HepG2 (cell line): ENCODE measurements around the gene TCF7L2. TPM values are rescaled to one million over a fixed set of nuclear protein-coding genes. Genes with fewer than 3 reads are reported as not detected.

ENCODE experiments used
- BRF2 ChIP-seq: sonication (generic); formaldehyde crosslinking; IDR thresholded peaks from 2 replicates; pipeline ENCODE4 v1.8.1; 2022; ENCODE audit warnings: mild to moderate bottlenecking, missing genetic modification reagents
- CAMTA2 ChIP-seq: sonication (generic); formaldehyde crosslinking; IDR thresholded peaks from 2 replicates; pipeline ENCODE4 v1.4.0; 2020; ENCODE audit warnings: mild to moderate bottlenecking, missing genetic modification reagents, borderline replicate concordance
- GLMP ChIP-seq: sonication (generic); formaldehyde crosslinking; IDR thresholded peaks from 2 replicates; pipeline ENCODE4 v1.9.0; 2021; ENCODE audit warnings: missing genetic modification reagents, mild to moderate bottlenecking, borderline replicate concordance
- GTF3A ChIP-seq: sonication (generic); formaldehyde crosslinking; conservative IDR thresholded peaks from 2 replicates; pipeline ENCODE4 v1.4.0; 2020; ENCODE audit warnings: mild to moderate bottlenecking, missing genetic modification reagents
- KMT2B ChIP-seq: IDR thresholded peaks from 2 replicates; pipeline ENCODE4 v1.6.1; 2016; ENCODE audit warnings: missing genetic modification reagents, missing compliant biosample characterization
- PREB ChIP-seq: sonication (generic); formaldehyde crosslinking; IDR thresholded peaks from 2 replicates; pipeline ENCODE4 v1.4.0; 2020; ENCODE audit warnings: missing genetic modification reagents
- SIX1 ChIP-seq: sonication (generic); formaldehyde crosslinking; IDR thresholded peaks from 2 replicates; pipeline ENCODE4 v1.4.0; 2020; ENCODE audit warnings: missing genetic modification reagents, borderline replicate concordance
- SMYD3 ChIP-seq: sonication (generic); formaldehyde crosslinking; IDR thresholded peaks from 2 replicates; pipeline ENCODE4 v1.8.1; 2023; ENCODE audit warnings: mild to moderate bottlenecking, missing genetic modification reagents
- STAG1 ChIP-seq: sonication (generic); formaldehyde crosslinking; IDR thresholded peaks from 2 replicates; pipeline ENCODE4 v1.4.0; 2020; ENCODE audit warnings: missing genetic modification reagents
- ZNF280D ChIP-seq: sonication (generic); formaldehyde crosslinking; IDR thresholded peaks from 2 replicates; pipeline ENCODE4 v1.5.1; 2020; ENCODE audit warnings: mild to moderate bottlenecking, missing genetic modification reagents
- ZNF329 ChIP-seq: sonication (generic); formaldehyde crosslinking; IDR thresholded peaks from 2 replicates; pipeline ENCODE4 v1.9.0; 2021; ENCODE audit warnings: low read depth, mild to moderate bottlenecking, missing genetic modification reagents
- ZNF382 ChIP-seq: sonication (generic); formaldehyde crosslinking; IDR thresholded peaks from 2 replicates; pipeline ENCODE4 v1.5.0; 2020; ENCODE audit warnings: missing genetic modification reagents, mild to moderate bottlenecking, borderline replicate concordance
- ZNF598 ChIP-seq: sonication (generic); formaldehyde crosslinking; IDR thresholded peaks from 2 replicates; pipeline ENCODE4 v1.5.1; 2020; ENCODE audit warnings: mild to moderate bottlenecking, missing genetic modification reagents, borderline replicate concordance
- ZNF644 ChIP-seq: IDR thresholded peaks from 2 replicates; pipeline ENCODE4 v1.6.1; 2016; ENCODE audit warnings: low read depth
- ZNF775 ChIP-seq: sonication (generic); formaldehyde crosslinking; IDR thresholded peaks from 2 replicates; pipeline ENCODE4 v1.4.0; 2020; ENCODE audit warnings: missing genetic modification reagents, mild to moderate bottlenecking, moderate library complexity, borderline replicate concordance
- ZNF781 ChIP-seq: sonication (generic); formaldehyde crosslinking; IDR thresholded peaks from 2 replicates; pipeline ENCODE4 v1.5.1; 2020; ENCODE audit warnings: borderline replicate concordance, mild to moderate bottlenecking, missing genetic modification reagents; ENCODE audit errors: not compliant biosample characterization
- ZZZ3 ChIP-seq: sonication (generic); formaldehyde crosslinking; IDR thresholded peaks from 2 replicates; pipeline ENCODE4 v1.4.0; 2020; ENCODE audit warnings: missing genetic modification reagents, mild to moderate bottlenecking, borderline replicate concordance
- polyA plus RNA-seq, 8 experiments: library from polyadenylated mRNA; depleted of rRNA in 3 of 8; stranded (reverse) in 7 of 8; unstranded in 1 of 8; fragments of >200 nt; fragmentation: Illumina TruSeq in 4 of 8; extraction: Trizol in 4 of 8; gene quantifications; 2 replicates each; pipeline versions ENCODE4 v1.2.1 to v1.2.3, GENCODE V29; 2011 to 2016; ENCODE audit warnings: low read depth in 4 of 8, missing spikeins in 1 of 8, mixed read lengths in 1 of 8; ENCODE audit not compliant: insufficient read depth in 1 of 8
- total RNA-seq, 5 experiments: library from RNA; depleted of rRNA; stranded (reverse); fragments of >200 nt; fragmentation: Illumina TruSeq; extraction: Trizol; gene quantifications; 2 replicates each; pipeline ENCODE4 v1.2.3, GENCODE V29; 2016; ENCODE audit warnings: low read depth in 1 of 5
- TF ChIP-seq, protein P1 (sequence below): sonication (generic); formaldehyde crosslinking; IDR thresholded peaks from 2 replicates; pipeline ENCODE4 v1.8.0; 2022; ENCODE audit warnings: mild to moderate bottlenecking, missing genetic modification reagents
- TF ChIP-seq, protein P2 (sequence below): sonication (generic); formaldehyde crosslinking; IDR thresholded peaks from 2 replicates; pipeline ENCODE4 v1.5.0; 2020; ENCODE audit warnings: missing genetic modification reagents, mild to moderate bottlenecking, borderline replicate concordance

Gene TCF7L2
- total and polyA plus RNA-seq, 2 of the 13 experiments (the other 11 are each of a cell fraction or from before 2014, with no cell fraction given), result 3.9 to 13.7 TPM

- TF ChIP-seq GLMP (CRISPR knock-in tag) (no peak), KMT2B (CRISPR knock-in tag) (no peak), GTF3A (no peak), ZNF644 (CRISPR knock-in tag) (peak; percentile 71), ZNF775 (CRISPR knock-in tag) (no peak), ZNF329 (CRISPR knock-in tag) (peak; percentile 93), BRF2 (CRISPR knock-in tag) (no peak), SIX1 (CRISPR knock-in tag) (no peak), PREB (CRISPR knock-in tag) (no peak), ZNF781 (CRISPR knock-in tag) (no peak), ZNF598 (CRISPR knock-in tag) (no peak), ZNF382 (CRISPR knock-in tag) (no peak), CAMTA2 (CRISPR knock-in tag) (no peak), ZZZ3 (CRISPR knock-in tag) (no peak), STAG1 (peak; percentile 43), ZNF280D (no peak), SMYD3 (CRISPR knock-in tag) (no peak)
- TF ChIP-seq, protein P1, sequence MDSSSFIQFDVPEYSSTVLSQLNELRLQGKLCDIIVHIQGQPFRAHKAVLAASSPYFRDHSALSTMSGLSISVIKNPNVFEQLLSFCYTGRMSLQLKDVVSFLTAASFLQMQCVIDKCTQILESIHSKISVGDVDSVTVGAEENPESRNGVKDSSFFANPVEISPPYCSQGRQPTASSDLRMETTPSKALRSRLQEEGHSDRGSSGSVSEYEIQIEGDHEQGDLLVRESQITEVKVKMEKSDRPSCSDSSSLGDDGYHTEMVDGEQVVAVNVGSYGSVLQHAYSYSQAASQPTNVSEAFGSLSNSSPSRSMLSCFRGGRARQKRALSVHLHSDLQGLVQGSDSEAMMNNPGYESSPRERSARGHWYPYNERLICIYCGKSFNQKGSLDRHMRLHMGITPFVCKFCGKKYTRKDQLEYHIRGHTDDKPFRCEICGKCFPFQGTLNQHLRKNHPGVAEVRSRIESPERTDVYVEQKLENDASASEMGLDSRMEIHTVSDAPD, result no peak
- TF ChIP-seq, protein P2, sequence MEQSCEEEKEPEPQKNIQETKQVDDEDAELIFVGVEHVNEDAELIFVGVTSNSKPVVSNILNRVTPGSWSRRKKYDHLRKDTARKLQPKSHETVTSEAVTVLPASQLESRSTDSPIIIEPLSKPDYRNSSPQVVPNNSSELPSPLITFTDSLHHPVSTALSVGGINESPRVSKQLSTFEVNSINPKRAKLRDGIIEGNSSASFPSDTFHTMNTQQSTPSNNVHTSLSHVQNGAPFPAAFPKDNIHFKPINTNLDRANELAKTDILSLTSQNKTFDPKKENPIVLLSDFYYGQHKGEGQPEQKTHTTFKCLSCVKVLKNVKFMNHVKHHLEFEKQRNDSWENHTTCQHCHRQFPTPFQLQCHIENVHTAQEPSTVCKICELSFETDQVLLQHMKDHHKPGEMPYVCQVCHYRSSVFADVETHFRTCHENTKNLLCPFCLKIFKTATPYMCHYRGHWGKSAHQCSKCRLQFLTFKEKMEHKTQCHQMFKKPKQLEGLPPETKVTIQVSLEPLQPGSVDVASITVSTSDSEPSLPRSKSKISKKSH, result no peak
Measured at GRCh38 chr10:113087165-113088029, 137.3 kb downstream of the TCF7L2 start (continued).
